SK-N-SH (cell line): ENCODE measurements around the gene SMARCC2. TPM values are rescaled to one million over a fixed set of nuclear protein-coding genes. Genes with fewer than 3 reads are reported as not detected.
A peak's percentile ranks its signal among the peaks of the same experiment; 100 is the strongest.

Experiments
- CTCF ChIA-PET: fragments of 300-600, 350-600 bp; formaldehyde crosslinking; extraction: SDS; loops from one replicate; lab custom pipeline; 2021; lab: Yijun Ruan, JAX
- POLR2A ChIA-PET: fragments of 350-600 bp; sonication (Branson Sonifier 250); formaldehyde crosslinking; extraction: SDS; loops from one replicate; lab custom pipeline; 2020; ENCODE audit warnings: antibody characterized with exemption, inconsistent platforms; lab: Yijun Ruan, JAX
- DNase-seq: peaks from one replicate; pipeline ENCODE4 v3.0.0; 2012
- H2AFZ ChIP-seq: fragments of 200-600 bp; sonication (generic); 2 replicates; pipeline ENCODE4 v1.8.1; 2016; ENCODE audit warnings: antibody characterized with exemption, mild to moderate bottlenecking, low read depth
- H3F3A ChIP-seq: fragments of 200-600 bp; sonication (generic); replicated peaks from 2 replicates; pipeline ENCODE3; 2016; ENCODE audit warnings: antibody characterized with exemption, mild to moderate bottlenecking; ENCODE audit not compliant: insufficient read depth
- H3K27ac ChIP-seq, 2 experiments: fragments of 200-500 bp in 1 of 2; fragments of 200-600 bp in 1 of 2; sonication (Bioruptor generic) in 1 of 2; sonication (generic), shearing (Covaris generic) in 1 of 2; 2 replicates each; pipeline versions ENCODE4 v1.5.1 to v1.6.1; 2014 to 2016; ENCODE audit warnings: low read depth in 2 of 2, inconsistent platforms in 1 of 2, low read length in 1 of 2, mild to moderate bottlenecking in 1 of 2, mixed read lengths in 1 of 2
- H3K27me3 ChIP-seq: fragments of 200-600 bp; sonication (generic), shearing (Covaris generic); 2 replicates; pipeline ENCODE4 v1.6.1; 2016; ENCODE audit warnings: mixed run types; ENCODE audit not compliant: insufficient read depth
- H3K36me3 ChIP-seq, 2 experiments: fragments of 200-500 bp in 1 of 2; fragments of 200-600 bp in 1 of 2; sonication (Bioruptor generic) in 1 of 2; sonication (generic) in 1 of 2; replicated peaks in 1 of 2; 2 replicates each; pipeline versions ENCODE3 to v1.5.1; 2014 to 2016; ENCODE audit warnings: low read length in 1 of 2, mild to moderate bottlenecking in 1 of 2; ENCODE audit not compliant: insufficient read depth in 2 of 2, control insufficient read depth in 1 of 2
- H3K4me1 ChIP-seq, 2 experiments: fragments of 200-500 bp in 1 of 2; fragments of 200-600 bp in 1 of 2; sonication (Bioruptor generic) in 1 of 2; sonication (generic), shearing (Covaris generic) in 1 of 2; 2 replicates each; pipeline versions ENCODE4 v1.5.1 to v1.6.1; 2014 to 2016; ENCODE audit warnings: low read depth in 1 of 2, low read length in 1 of 2, mixed run types in 1 of 2; ENCODE audit not compliant: insufficient read depth in 2 of 2, control insufficient read depth in 1 of 2
- H3K4me2 ChIP-seq: fragments of 200-600 bp; sonication (generic), shearing (Covaris generic); 2 replicates; pipeline ENCODE4 v1.6.1; 2017; ENCODE audit warnings: mixed run types
- H3K4me3 ChIP-seq, 2 experiments: fragments of 200-500 bp in 1 of 2; fragments of 200-600 bp in 1 of 2; sonication (Bioruptor generic) in 1 of 2; sonication (generic), shearing (Covaris generic) in 1 of 2; 2 replicates each; pipeline versions ENCODE4 v1.5.1 to v1.8.1; 2014 to 2016; ENCODE audit warnings: low read depth in 2 of 2, inconsistent platforms in 1 of 2, low read length in 1 of 2, mild to moderate bottlenecking in 1 of 2, mixed read lengths in 1 of 2, moderate library complexity in 1 of 2
- H3K79me2 ChIP-seq: fragments of 200-600 bp; sonication (generic); 2 replicates; pipeline ENCODE4 v1.8.1; 2017; ENCODE audit warnings: mild to moderate bottlenecking; ENCODE audit not compliant: insufficient read depth
- H3K9ac ChIP-seq: fragments of 200-600 bp; sonication (generic); 2 replicates; pipeline ENCODE4 v1.6.1; 2017; ENCODE audit warnings: mixed run types
- H3K9me2 ChIP-seq: fragments of 200-600 bp; sonication (generic); 2 replicates; pipeline ENCODE4 v1.6.1; 2017; ENCODE audit warnings: mixed run types
- H3K9me3 ChIP-seq: fragments of 200-600 bp; sonication (generic); 2 replicates; pipeline ENCODE4 v1.6.1; 2017; ENCODE audit warnings: mixed run types, mild to moderate bottlenecking, moderate library complexity
- H4K20me1 ChIP-seq: fragments of 200-600 bp; sonication (generic); 2 replicates; pipeline ENCODE4 v1.6.1; 2017; ENCODE audit warnings: mild to moderate bottlenecking, mixed run types; ENCODE audit not compliant: insufficient read depth
- ELF1 ChIP-seq: IDR thresholded peaks from 2 replicates; pipeline ENCODE4 v1.4.0; 2012
- EP300 ChIP-seq, 2 experiments: IDR thresholded peaks; 2 replicates each; pipeline versions ENCODE4 v1.4.0 to v1.6.1; 2012; ENCODE audit warnings: borderline replicate concordance in 1 of 2, low read depth in 1 of 2, low read length in 1 of 2
- EZH2phosphoT487 ChIP-seq: fragments of 200-600 bp; sonication (generic); IDR thresholded peaks from 2 replicates; pipeline ENCODE4 v1.6.1; 2017; ENCODE audit warnings: low read depth, mixed run types, mild to moderate bottlenecking, antibody characterized with exemption, moderate library complexity, borderline replicate concordance
- FOXM1 ChIP-seq: IDR thresholded peaks from 2 replicates; pipeline ENCODE4 v1.4.0; 2012; ENCODE audit warnings: low read depth, mild to moderate bottlenecking
- IRF3 ChIP-seq: fragments of 150-350 bp; IDR thresholded peaks from 2 replicates; pipeline ENCODE4 v1.6.1; 2016; ENCODE audit warnings: mild to moderate bottlenecking, low read depth, low read length
- JUND ChIP-seq: IDR thresholded peaks from 2 replicates; pipeline ENCODE4 v1.4.0; 2012
- NRF1 ChIP-seq: IDR thresholded peaks from 2 replicates; pipeline ENCODE4 v1.6.1; 2012; ENCODE audit warnings: low read depth, mild to moderate bottlenecking, low read length
- POLR2AphosphoS5 ChIP-seq: IDR thresholded peaks from 2 replicates; pipeline ENCODE4 v1.6.1; 2012; ENCODE audit warnings: low read depth, low read length
- SMC3 ChIP-seq: IDR thresholded peaks from 2 replicates; pipeline ENCODE4 v1.6.1; 2012; ENCODE audit warnings: low read depth, low read length, improper control_type of control experiment
- TCF12 ChIP-seq: IDR thresholded peaks from 2 replicates; pipeline ENCODE4 v1.4.0; 2012
- TEAD4 ChIP-seq: IDR thresholded peaks from 2 replicates; pipeline ENCODE4 v1.4.0; 2012; ENCODE audit warnings: mild to moderate bottlenecking, borderline replicate concordance; ENCODE audit not compliant: insufficient read depth
- WGBS: methylation state at CpG from one replicate; pipeline ENCODE4 v1.1.6; 2017; ENCODE audit warnings: low lambda C conversion rate; 5-methylcytosine and 5-hydroxymethylcytosine counted together
- polyA plus RNA-seq, 3 experiments: library from polyadenylated mRNA; depleted of rRNA; stranded (reverse); fragments of >200 nt; gene quantifications; 2 replicates each; pipeline ENCODE4 v1.2.3, GENCODE V29; 2012
- TF ChIP-seq, protein P1 (sequence below): IDR thresholded peaks from 2 replicates; pipeline ENCODE4 v1.4.0; 2012; ENCODE audit warnings: low read depth
- TF ChIP-seq, protein P2 (sequence below): fragments of 150-350 bp; IDR thresholded peaks from 2 replicates; pipeline ENCODE4 v1.6.1; 2017; ENCODE audit warnings: antibody characterized with exemption, low read length, low read depth, borderline replicate concordance
- TF ChIP-seq, protein P3 (sequence below): IDR thresholded peaks from 2 replicates; pipeline ENCODE4 v1.4.0; 2012; ENCODE audit warnings: low read depth, borderline replicate concordance
- TF ChIP-seq, protein P4 (sequence below): fragments of 200-600 bp; sonication (generic); IDR thresholded peaks from 2 replicates; pipeline ENCODE4 v1.6.1; 2017; ENCODE audit warnings: antibody characterized with exemption, mild to moderate bottlenecking, moderate library complexity

The SMARCC2 gene
- polyA plus RNA-seq, 1 of the 3 experiments (the other 2 are of a cell fraction): 64.3 TPM

DNA sequence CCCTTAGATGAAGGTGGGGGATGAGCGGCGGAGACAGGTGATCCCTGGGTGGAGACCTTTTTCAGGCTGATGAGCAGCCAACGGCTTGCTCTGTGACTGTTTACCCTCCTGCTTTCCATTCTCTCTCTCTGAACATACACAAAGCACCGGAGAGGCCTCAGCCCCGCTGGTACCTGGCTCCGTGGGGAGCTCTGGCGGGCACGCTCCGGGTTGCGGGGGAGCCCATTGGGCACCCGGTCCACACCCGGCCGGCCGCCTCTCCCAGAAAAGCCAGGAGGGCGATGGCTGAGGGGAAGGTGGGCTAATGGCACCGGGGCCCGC is 545 bp downstream of the SMARCC2 start:
- no peaks in the 10 kb centered on the region for H3K9me2 ChIP-seq
- POLR2A ChIA-PET: interaction anchor here (0.5 to 2.2 kb wide), 10 partner anchors 25 to 78 kb away, joined by 3 to 21 read pairs (median 5); partner anchors contain the start of genes ANKRD52, COQ10A, ESYT1 and MYL6
- peak overlapping the region; percentile 84 for H3K9ac ChIP-seq
- H3F3A ChIP-seq: peaks cover 18% of the 10 kb centered on the region
- H4K20me1 ChIP-seq: peaks cover 8% of the 10 kb centered on the region
- H3K4me2 ChIP-seq: peak overlapping the region; percentile 85
- peaks cover 22 to 31% of the 10 kb centered on the region in 2 experiments for H3K36me3 ChIP-seq
- WGBS: 5% methylated on average over 4 of the region's 17 CpGs
- H3K4me3 ChIP-seq: peak overlapping the region; percentile 77 to 91
- no peak for TF ChIP-seq TCF12
- TF ChIP-seq, protein P1, sequence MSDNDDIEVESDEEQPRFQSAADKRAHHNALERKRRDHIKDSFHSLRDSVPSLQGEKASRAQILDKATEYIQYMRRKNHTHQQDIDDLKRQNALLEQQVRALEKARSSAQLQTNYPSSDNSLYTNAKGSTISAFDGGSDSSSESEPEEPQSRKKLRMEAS: 0 out of 2 replicates have a peak, but pooled peaks have one; percentile 7
- no peaks in the 10 kb centered on the region for H3K9me3 ChIP-seq
- H3K79me2 ChIP-seq: peaks cover 51% of the 10 kb centered on the region
- no peak overlapping the region for H2AFZ ChIP-seq
- CTCF ChIA-PET: interaction anchor here (0.6 to 13.8 kb wide), 43 partner anchors 9 to 1417 kb away, joined by 3 to 272 read pairs (median 8); partner anchors contain the start of genes ANKRD52, COQ10A, ERBB3 and ESYT1
- no peaks in the 10 kb centered on the region for H3K27me3 ChIP-seq
- H3K27ac ChIP-seq: peak overlapping the region in 1 of 2 experiments; percentile 86; a peak in 3 of 4 replicates
- peaks cover 8 to 13% of the 10 kb centered on the region in 2 experiments; a peak in 2 of 4 replicates for H3K4me1 ChIP-seq
- no peak for DNase-seq

- POLR2A ChIA-PET: interaction anchor here (0.5 to 2.2 kb wide), 9 partner anchors 20 to 116 kb away, joined by 3 to 11 read pairs (median 4); partner anchors contain the start of genes COQ10A, ESYT1, MYL6 and ZC3H10
- no peak for TF ChIP-seq ELF1
- TF ChIP-seq EZH2phosphoT487: no peak
- TF ChIP-seq JUND: no peak
- TF ChIP-seq IRF3: no peak
- no peak for TF ChIP-seq SMC3
- TF ChIP-seq, protein P2, sequence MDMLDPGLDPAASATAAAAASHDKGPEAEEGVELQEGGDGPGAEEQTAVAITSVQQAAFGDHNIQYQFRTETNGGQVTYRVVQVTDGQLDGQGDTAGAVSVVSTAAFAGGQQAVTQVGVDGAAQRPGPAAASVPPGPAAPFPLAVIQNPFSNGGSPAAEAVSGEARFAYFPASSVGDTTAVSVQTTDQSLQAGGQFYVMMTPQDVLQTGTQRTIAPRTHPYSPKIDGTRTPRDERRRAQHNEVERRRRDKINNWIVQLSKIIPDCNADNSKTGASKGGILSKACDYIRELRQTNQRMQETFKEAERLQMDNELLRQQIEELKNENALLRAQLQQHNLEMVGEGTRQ: no peak
- no peak for TF ChIP-seq POLR2AphosphoS5
- TF ChIP-seq, protein P3, sequence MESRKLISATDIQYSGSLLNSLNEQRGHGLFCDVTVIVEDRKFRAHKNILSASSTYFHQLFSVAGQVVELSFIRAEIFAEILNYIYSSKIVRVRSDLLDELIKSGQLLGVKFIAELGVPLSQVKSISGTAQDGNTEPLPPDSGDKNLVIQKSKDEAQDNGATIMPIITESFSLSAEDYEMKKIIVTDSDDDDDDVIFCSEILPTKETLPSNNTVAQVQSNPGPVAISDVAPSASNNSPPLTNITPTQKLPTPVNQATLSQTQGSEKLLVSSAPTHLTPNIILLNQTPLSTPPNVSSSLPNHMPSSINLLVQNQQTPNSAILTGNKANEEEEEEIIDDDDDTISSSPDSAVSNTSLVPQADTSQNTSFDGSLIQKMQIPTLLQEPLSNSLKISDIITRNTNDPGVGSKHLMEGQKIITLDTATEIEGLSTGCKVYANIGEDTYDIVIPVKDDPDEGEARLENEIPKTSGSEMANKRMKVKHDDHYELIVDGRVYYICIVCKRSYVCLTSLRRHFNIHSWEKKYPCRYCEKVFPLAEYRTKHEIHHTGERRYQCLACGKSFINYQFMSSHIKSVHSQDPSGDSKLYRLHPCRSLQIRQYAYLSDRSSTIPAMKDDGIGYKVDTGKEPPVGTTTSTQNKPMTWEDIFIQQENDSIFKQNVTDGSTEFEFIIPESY: no peak
- TF ChIP-seq, protein P4, sequence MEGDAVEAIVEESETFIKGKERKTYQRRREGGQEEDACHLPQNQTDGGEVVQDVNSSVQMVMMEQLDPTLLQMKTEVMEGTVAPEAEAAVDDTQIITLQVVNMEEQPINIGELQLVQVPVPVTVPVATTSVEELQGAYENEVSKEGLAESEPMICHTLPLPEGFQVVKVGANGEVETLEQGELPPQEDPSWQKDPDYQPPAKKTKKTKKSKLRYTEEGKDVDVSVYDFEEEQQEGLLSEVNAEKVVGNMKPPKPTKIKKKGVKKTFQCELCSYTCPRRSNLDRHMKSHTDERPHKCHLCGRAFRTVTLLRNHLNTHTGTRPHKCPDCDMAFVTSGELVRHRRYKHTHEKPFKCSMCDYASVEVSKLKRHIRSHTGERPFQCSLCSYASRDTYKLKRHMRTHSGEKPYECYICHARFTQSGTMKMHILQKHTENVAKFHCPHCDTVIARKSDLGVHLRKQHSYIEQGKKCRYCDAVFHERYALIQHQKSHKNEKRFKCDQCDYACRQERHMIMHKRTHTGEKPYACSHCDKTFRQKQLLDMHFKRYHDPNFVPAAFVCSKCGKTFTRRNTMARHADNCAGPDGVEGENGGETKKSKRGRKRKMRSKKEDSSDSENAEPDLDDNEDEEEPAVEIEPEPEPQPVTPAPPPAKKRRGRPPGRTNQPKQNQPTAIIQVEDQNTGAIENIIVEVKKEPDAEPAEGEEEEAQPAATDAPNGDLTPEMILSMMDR: no peak
- no peak for TF ChIP-seq EP300 (IDR thresholded peaks at IDR 0.05; ENCODE audit: borderline replicate concordance in 1 of 2, low read depth in 1 of 2, low read length in 1 of 2)
- no peak for TF ChIP-seq NRF1
- TF ChIP-seq TEAD4: no peak
- TF ChIP-seq FOXM1: no peak
Observed at GRCh38 chr12:56188131-56188777, 1.0 kb downstream of the SMARCC2 start.

More at GRCh38 chr12:56188131-56188777, 1.0 kb downstream of the SMARCC2 start:
- H3K9me3 ChIP-seq: no peaks in the 10 kb centered on the region
- peak overlapping the region; percentile 77 to 91 for H3K4me3 ChIP-seq
- peaks cover 8% of the 10 kb centered on the region for H4K20me1 ChIP-seq
- H3F3A ChIP-seq: peaks cover 13% of the 10 kb centered on the region
- peaks cover 26 to 36% of the 10 kb centered on the region in 2 experiments for H3K36me3 ChIP-seq
- 16% methylated on average over 10 of the region's 10 CpGs for WGBS
- no peak for DNase-seq
- no peak overlapping the region for H2AFZ ChIP-seq
- H3K4me1 ChIP-seq: peaks cover 8 to 13% of the 10 kb centered on the region in 2 experiments; a peak in 2 of 4 replicates
- peak overlapping the region; percentile 84 for H3K9ac ChIP-seq
- no peaks in the 10 kb centered on the region for H3K27me3 ChIP-seq
- no peaks in the 10 kb centered on the region for H3K9me2 ChIP-seq
- H3K27ac ChIP-seq: peak overlapping the region in 1 of 2 experiments; percentile 86; a peak in 3 of 4 replicates
- CTCF ChIA-PET: interaction anchor here (0.6 to 13.8 kb wide), 22 partner anchors 9 to 1417 kb away, joined by 3 to 272 read pairs (median 10); partner anchors contain the start of genes ANKRD52, COQ10A, ESYT1 and MYL6B
- H3K79me2 ChIP-seq: peaks cover 55% of the 10 kb centered on the region
- peak overlapping the region; percentile 85 for H3K4me2 ChIP-seq
